Kidney epithelial cell (primary cell): ENCODE measurements around the gene VAV1. TPM values are rescaled to one million over a fixed set of nuclear protein-coding genes. Genes with fewer than 3 reads are reported as not detected.
A peak's percentile ranks its signal among the peaks of the same experiment; 100 is the strongest.

Experiments
- DNase-seq: peaks from one replicate; pipeline ENCODE4 v3.0.0-alpha.2; 2010; ENCODE audit warnings: low read depth
- H3K27me3 ChIP-seq: 2 replicates; pipeline ENCODE4 v1.6.0; 2011; ENCODE audit warnings: low read length; ENCODE audit not compliant: control insufficient read depth, insufficient read depth
- H3K36me3 ChIP-seq: 2 replicates; pipeline ENCODE4 v1.5.1; 2011; ENCODE audit warnings: low read length; ENCODE audit not compliant: control insufficient read depth, insufficient read depth
- H3K4me3 ChIP-seq: 2 replicates; pipeline ENCODE4 v1.5.1; 2011; ENCODE audit warnings: low read depth, mild to moderate bottlenecking, control low read depth, low read length
- CTCF ChIP-seq: IDR thresholded peaks from 2 replicates; pipeline ENCODE4 v1.5.1; 2011; ENCODE audit warnings: mild to moderate bottlenecking, moderate library complexity, low read length, control low read depth, inconsistent platforms; ENCODE audit not compliant: insufficient read depth, poor library complexity, severe bottlenecking
- total RNA-seq: library from RNA; depleted of rRNA; stranded (reverse); fragments of >200 nt; gene quantifications from 2 replicates; pipeline ENCODE4 v1.2.3, GENCODE V29; 2015

The VAV1 gene
- total RNA-seq, 1 donor from 2014 or later, result 0.50 TPM

- H3K36me3 ChIP-seq, result peaks cover 1% of the 10 kb centered on the region
- DNase-seq, result peak; percentile 62
- H3K4me3 ChIP-seq, result peak overlapping the region; percentile 92
- TF ChIP-seq CTCF, result peak; percentile 84
- H3K27me3 ChIP-seq, result no peaks in the 10 kb centered on the region
Observed at GRCh38 chr19:6736169-6736916, 36.2 kb upstream of the VAV1 start.

DNA sequence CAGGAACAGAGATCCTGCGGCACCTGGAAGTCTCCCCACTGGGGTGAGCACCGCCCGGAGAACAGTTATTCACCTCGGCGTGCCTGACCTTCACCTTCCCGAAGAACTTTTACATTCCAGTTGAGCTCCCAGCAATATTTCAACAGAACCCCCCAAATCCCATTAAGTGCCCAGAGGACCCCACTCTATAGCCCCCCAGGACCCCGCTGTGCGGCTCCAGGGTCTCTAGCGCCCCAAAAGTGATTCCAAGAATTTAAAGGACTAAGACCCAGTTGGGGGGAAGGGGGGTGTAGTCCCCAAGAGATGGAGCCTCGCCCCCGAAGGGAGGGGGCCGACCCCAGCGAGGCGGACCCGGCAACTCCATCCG is 35.6 kb upstream of the VAV1 start:
- no peak for DNase-seq
- no peak for TF ChIP-seq CTCF
- no peaks in the 10 kb centered on the region for H3K27me3 ChIP-seq
- H3K4me3 ChIP-seq, result peak overlapping the region; percentile 92
- H3K36me3 ChIP-seq, result peaks cover 1% of the 10 kb centered on the region

- Histone ChIP-seq H3K27me3 (no peaks in the 10 kb centered on the region), H3K4me3 (peak within 1 kb of the TSS; percentile 92), H3K36me3 (peaks cover 1% of the 10 kb centered on the region)
- DNase-seq, result peak; percentile 99
- TF ChIP-seq CTCF, result no peak
Observed at GRCh38 chr19:6737284-6737872, 35.1 kb upstream of the VAV1 start, which contains the start of gene GPR108. Gene GPR108, minus strand, starts transcription at chr19:6737580. Its CDS starts 4 bp downstream, at chr19:6737576.

GRCh38 chr19:6737873-6738786 is 34.4 kb upstream of the VAV1 start:
- peak; percentile 75 for TF ChIP-seq CTCF
- no peaks in the 10 kb centered on the region for H3K27me3 ChIP-seq
- no peak for DNase-seq
- no peak overlapping the region for H3K4me3 ChIP-seq
- H3K36me3 ChIP-seq, result peaks cover under 1% of the 10 kb centered on the region

DNA sequence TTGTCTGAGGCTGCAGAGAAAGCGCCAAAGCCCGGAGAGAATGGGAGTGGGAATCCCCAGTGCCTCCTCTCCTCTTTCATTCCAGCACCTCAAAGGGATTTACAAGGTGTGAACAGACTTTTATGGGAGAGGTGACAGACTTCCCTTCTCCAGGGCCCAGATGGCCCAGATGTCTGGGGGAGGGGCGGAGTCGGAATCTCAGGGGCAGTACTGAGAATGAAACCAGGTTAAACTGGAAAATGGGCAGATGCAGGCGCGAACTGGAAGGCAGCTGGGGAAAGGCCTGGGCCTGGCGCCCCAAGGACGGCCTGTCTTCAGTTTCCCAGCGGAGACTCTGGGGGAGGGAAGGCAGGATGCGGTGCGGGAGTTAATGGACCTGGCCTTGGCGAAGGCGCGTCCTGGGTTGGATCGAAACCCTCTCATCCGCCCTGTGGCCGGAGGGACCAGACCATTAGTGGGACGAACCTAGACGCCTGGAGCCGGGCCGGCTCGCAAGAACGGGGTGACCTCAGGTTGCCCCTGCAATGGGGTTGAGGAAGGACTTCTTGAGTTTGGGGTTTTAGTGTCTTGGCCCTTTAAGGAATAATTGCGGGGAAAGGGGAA is 33.6 kb upstream of the VAV1 start:
- H3K36me3 ChIP-seq, result peaks cover 4% of the 10 kb centered on the region
- DNase-seq, result no peak

More for the DNA sequence above, 33.6 kb upstream of the VAV1 start:
- Histone ChIP-seq H3K27me3 (no peaks in the 10 kb centered on the region), H3K4me3 (peak overlapping the region; percentile 35)
- no peak for TF ChIP-seq CTCF
